Measurements from ENCODE around the gene SKA3. TPM values are rescaled to one million over a fixed set of nuclear protein-coding genes. Genes with fewer than 3 reads are reported as not detected.
"Not testable (repeated sequence)": the region's sequence is repeated elsewhere in the genome, so short reads cannot be mapped to it uniquely, and the experiment has no call there.

The SKA3 gene
- total RNA-seq = 10 to 100 TPM; 37.2 to 39.4 TPM

DNA sequence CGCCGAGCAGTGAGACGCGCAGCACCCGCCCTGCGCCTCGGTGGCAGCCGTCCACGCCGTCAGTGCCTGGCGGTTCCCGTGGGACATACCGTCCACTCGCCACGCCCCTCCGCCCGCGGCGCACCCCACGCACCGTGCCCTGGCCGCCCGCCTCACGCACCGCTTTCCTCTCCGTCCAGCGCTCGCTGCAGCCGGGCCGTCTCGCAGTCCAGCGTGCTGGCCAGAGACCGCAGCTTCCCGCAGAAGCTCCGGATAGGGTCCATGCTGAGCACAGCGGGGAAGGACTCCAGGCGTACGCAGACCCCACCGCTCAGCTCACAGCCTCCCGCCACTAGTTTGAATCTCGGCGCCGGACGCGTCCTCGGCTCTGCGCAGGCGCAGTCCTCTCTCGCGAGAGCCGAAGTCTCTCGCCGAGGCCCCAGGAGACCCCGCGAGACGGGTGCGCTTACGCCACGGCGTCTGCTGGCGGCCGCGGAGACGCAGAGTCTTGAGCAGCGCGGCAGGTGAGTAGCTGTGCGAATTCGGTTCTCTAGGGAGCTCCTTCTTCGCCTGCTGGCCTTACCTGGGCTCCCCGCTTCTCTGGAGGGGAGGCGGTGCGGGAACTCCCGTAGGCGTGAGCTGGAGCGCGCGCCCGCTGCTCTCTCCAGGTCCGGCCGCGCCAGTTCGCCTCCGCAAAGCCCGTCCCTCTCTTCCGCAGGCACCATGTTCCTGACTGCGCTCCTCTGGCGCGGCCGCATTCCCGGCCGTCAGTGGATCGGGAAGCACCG lies at the start of gene SKA3, which contains the start of gene MRPL57:
Gene SKA3 (minus strand): TSS at position 338 of the 767 bp plus-strand sequence. CDS start 75 bp downstream, at position 263.
Gene MRPL57 (plus strand): TSS at position 444 of the 767 bp plus-strand sequence. CDS start 259 bp downstream, at position 703.
- ChIA-PET CTCF (interaction anchor here (0.7 to 1.6 kb wide), 6 partner anchors 9 to 382 kb away, joined by 3 to 4 read pairs (median 3); no protein-coding TSS in a partner anchor), POLR2A (interaction anchor here (0.6 to 1.7 kb wide), 8 partner anchors 9 to 428 kb away, joined by 3 to 8 read pairs (median 4); partner anchors contain the start of genes MICU2 and XPO4)

DNA sequence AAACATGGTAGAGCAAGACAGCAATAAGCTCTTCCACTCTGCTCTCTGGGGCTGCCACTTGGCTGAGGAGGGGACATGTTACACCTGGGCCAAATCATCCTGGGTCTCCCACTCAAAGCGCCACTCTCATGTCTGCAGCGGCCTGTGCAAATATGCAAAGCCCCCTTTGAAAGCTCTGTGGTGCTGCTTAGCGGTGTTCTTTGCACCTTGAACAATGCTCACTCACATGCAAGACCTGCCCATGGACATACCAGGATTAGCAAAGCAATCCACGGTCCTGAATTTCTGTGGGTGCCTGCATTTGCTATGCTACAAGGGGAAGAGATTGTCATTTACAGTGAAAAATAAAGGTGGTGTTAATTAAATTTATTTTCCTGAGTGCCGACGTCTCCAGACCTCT lies 48.7 kb upstream of the SKA3 start:
- CTCF ChIA-PET = no interaction called here
- POLR2A ChIA-PET = no interaction called here

DNA sequence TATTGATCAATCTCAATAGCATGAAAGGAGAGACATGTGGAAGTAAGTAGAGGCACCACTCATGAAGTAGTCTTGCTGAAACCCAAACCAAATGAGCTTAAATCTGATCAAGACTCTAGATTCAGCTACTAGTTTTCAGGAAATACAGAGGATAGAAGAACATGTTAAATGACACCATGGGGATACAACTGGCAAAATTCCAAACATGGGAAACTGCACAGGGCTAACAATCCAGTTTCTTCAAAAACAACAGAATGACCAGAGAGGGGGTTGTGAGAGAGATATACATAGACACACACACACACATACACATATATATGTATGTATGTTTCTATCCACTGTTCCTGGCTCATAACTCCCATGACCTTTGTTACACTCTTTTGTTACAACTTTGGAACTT lies 44.9 kb upstream of the SKA3 start:
- POLR2A ChIA-PET = no interaction called here

DNA sequence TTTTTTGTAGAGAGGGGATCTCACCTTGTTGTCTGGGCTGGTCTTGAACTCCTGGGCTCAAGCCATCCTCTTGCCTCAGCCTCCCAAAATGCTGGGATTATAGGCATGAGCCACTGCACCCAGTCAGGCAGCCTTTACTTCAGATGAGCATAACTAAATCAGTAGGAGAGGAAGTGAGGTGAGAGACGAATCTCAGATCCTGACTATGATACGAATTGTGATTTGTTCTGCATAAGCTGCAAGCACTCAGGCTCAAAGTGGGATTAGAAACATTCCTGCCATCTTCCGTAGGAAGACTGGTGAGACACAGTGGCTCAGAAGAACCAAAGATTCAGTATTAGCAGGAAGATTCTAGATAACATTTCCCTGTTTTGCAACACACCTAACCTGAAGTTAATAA lies 43.4 kb upstream of the SKA3 start:
- POLR2A ChIA-PET = not testable (repeated sequence)
- CTCF ChIA-PET = interaction anchor here (0.7 kb wide), 2 partner anchors 249 to 991 kb away, joined by 3 read pairs; no protein-coding TSS in a partner anchor

More for the DNA sequence above, 44.9 kb upstream of the SKA3 start:
- CTCF ChIA-PET = no interaction called here

DNA sequence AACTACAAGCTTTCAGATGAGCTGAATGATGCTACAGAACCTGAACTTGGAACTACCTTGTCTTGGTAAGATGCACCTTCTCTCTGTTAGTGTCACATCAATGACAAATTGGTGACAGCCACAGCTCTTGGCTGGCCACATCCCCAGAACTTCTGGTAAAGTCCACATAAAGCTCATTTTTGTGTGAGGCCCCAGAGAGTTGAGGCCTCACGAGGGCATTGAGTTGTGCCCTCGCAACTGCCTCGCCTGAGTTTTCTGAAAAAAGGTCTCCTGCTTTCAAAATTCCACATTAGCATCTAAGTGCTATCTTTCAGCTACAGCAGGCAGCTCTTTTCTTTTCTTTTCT lies 42.7 kb upstream of the SKA3 start:
- ChIA-PET CTCF (interaction anchor here (0.7 kb wide), 2 partner anchors 249 to 990 kb away, joined by 3 read pairs; no protein-coding TSS in a partner anchor), POLR2A (interaction anchor here (0.7 to 1.2 kb wide), 2 partner anchors 42 to 217 kb away, joined by 5 to 8 read pairs; no protein-coding TSS in a partner anchor)

DNA sequence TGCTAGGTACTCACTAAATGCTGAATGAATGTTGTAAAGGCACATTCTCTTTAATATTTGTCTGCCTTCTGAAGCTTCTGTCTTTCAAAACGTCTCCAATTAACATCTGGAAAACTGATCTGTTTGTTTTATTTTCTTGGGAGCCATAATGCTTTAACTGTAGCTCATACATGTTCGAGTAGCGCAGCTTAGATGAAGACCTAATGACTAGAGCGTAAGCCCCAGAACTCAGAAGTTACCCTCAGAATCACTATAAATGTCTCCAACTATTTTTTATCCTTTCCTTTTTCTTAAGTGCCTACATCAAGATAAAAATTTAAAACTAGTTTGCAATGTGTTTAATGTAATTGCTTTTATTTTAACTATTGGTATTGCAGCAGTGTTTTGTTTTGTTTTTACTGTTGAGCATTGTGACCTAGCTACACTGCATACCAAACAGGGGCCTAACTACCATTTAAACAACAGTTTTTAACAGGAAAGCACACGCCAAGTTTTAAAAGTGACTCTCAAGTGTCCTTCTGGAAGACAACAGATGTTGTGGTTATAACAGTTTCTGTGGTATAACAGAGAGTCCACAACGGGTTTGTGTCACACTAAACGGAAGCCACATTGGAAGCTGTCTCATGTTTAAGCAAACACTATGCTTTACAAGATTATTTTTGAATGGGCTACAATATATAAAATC lies 42.1 kb upstream of the SKA3 start:
- POLR2A ChIA-PET = interaction anchor here (0.7 to 1.2 kb wide), 2 partner anchors 41 to 218 kb away, joined by 5 to 8 read pairs; no protein-coding TSS in a partner anchor
- CTCF ChIA-PET = no interaction called here

DNA sequence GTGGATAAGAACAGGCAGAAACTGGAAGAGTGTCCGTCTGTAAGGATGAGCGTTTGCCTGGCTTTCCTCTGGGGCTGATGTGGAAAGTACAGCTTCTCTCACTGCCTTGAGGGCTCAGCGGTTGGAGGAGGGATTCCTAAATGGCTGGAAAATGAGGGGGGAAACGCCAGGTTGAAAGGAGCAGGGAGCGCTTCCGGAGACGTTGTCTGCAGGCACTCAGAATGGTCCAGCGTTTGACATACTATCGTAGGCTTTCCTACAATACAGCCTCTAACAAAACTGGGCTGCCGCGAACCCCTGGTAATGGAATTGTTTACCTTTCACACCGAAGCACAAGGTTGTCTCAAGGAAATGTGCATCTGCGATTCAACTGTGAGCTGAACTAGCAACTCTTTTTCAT lies 40.0 kb upstream of the SKA3 start:
- POLR2A ChIA-PET = no interaction called here
- CTCF ChIA-PET = no interaction called here

DNA sequence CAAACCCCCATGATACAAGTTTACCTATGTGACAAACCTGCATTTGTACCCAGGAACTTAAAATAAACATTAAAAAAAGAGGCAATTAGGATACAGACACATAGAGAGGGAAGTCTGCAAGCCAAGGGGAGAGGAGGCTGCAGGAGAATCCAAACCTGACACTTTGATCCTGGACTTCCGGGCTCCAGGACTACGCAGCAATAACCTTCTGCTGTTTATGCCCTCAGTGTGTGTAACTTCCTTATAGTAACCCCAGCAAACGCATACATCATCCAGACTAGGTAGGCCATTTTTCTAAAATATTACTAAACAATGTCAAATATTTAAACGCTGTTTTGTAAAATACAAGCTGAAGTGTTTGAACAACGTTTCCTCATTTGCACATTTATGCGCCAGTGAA lies 39.1 kb upstream of the SKA3 start:
- POLR2A ChIA-PET, CTCF ChIA-PET: not testable (repeated sequence)

DNA sequence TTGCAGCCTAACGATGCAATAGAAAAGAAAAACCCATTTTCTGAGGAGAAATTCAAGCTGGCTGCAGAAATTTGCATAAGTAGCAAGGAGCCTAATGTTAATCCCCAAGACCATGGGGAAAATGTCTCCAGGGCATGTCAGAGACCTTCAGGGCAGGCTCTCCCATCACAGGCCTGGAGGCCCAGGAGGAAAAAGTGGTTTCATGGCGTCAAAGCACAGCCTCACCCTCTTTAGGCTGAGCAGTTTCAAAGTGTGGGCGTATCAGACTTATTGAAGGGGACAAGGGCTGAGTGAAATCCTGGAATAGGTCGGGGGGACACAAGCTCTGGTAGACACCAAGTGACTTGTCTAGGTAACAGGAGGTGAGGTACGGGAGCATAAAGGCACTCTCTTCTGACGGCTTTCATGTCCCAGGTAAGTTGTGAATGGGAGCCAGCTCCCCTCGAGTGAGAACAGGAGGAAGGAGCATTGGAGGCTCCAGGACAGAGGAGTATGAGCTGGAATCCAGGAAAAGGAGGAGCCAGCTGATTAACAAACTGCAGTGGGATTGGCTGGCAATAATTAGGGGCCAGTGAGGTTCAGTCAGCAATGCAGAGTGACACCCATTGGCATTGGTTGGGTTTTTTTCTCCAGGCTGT lies 35.9 kb upstream of the SKA3 start:
- ChIA-PET CTCF (no interaction called here), POLR2A (no interaction called here)

DNA sequence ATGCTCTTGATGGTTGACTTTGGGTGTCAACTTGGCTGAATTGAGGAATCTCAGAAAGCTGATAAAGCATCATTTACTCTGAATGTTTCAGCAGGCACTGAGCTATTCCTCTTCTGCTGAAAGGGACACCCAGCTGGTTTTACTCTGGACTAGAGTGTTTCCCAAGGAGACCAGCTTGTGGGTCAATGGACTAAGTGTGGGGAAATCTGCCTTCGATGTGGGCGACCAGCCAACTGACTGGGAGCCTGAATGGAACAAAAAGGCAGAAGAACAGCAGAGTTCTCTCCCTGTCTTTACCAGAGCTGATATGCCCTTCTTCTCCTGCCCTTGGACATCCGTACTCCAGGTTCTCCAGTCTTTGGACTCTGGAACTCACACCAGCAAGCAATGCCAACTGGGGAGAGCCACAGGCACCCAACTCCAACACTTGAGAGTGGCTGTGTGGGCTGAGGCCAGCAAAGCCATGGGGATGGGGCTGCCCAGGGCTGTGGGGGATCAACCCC lies 32.4 kb upstream of the SKA3 start:
- POLR2A ChIA-PET = no interaction called here
- CTCF ChIA-PET = no interaction called here

DNA sequence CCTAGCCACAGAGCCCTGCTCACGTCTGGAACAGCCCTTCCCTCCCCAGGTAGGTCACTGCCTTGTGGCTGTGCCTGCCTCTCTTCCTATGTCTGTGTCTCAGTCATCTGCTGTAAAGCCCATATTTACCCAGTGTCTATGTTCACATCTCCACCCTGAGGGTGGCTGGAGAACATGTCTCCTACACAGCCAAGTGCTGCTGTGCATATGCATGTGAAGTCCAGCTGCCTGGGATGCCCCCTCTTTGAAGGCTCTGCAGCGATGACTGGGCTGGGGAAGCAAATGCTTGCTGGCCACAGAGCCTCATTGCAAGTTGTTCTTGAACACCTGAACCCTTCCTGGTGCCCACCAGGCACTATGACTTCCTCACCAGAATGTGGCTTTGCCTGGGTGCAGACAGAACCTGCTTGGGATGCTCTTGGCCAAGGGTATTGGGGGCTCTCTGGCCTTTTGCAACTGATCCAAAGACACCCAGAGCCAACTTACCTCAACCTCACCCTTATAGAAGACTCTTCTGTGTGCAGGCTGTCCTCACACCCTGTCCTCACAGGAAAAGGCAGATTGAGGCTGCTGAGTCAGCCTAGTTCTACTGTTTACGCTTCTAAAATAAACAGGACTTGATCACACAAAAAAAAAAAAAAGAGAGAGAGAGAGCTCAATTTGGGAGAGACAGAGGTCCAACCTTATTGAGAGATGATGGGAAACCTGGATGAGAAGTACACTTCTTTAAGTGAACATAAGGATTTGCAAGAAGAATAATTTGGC lies 26.6 kb upstream of the SKA3 start:
- ChIA-PET CTCF (no interaction called here), POLR2A (no interaction called here)

DNA sequence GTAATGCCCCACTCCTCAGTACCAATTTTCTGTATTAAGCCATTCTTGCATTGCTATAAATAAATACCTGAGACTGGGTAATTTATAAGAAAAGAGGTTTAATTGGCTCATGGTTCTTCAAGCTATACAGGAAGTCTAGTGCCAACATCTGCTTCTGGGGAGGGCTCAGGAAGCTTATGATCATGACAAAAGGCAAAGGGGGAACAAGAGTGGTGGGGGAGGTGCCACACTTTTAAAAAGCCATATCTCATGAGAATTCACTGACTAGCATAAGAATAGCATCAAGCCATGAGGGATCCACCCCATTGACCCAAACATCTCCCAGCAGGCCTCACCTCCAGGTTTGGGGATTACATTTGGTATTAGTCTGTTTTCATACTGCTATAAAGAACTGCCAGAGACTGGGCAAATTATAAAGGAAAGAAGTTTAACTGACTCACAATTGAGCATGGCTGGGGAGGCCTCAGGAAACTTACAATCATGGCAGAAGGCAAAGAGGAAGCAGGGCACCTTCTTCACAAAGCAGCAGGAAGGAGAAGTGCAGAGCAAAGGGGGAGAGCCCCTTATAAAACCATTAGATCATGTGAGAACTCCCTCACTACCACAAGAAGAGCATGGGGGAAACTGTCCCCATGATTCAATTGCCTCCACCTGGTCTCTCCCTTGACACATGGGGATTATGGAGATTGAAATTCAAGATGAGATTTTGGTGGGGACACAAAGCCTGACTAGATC lies 25.3 kb upstream of the SKA3 start:
- CTCF ChIA-PET, POLR2A ChIA-PET: not testable (repeated sequence)

DNA sequence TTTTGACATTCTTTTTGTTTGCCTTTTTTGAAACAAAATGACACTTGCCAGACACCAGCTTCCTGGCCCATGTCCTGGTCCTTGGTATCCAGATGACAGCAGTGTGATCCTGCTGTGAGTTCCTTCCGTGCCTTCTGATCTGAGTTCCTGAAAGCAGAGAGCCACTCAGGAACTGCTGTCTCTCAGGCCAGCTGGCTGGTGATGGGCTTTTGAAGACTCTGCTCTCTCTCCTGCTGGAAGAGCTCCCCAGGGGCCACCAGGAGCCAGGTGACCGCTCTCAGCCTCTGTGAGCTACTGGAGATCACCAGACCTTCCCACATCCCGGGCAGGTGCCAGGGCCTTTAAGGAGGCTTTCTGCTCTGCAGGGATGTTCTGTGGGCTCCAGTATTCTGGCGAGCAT lies 22.0 kb upstream of the SKA3 start:
- POLR2A ChIA-PET, CTCF ChIA-PET: not testable (repeated sequence)

DNA sequence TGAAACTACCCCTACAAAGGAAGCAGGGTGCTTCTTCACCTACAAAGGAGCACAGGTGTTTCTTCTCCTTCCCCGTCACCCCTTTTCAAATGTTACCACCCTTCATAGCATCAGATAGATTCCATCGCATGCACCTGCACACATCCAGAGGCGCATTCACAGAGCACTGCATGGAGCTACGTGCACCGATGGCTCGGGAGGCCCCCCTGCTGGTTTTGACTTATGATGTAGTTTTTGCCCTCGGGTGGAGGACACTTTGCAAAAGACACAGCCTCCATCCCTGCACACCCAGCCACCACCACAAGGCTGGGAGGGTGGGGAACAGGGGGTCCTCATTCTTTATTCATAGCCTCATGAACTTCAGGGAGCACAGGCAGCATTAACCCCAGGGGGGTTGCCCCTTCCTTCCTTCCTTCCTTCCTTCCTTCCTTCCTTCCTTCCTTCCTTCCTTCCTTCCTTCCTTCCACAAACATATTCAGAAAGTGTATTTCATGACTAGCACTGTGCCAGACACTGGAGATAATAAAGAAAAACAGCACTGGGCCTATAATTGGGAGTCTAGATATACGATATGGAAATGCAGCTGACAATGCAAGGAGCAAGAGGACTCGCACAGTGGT lies 21.4 kb upstream of the SKA3 start:
- CTCF ChIA-PET = not testable (repeated sequence)

DNA sequence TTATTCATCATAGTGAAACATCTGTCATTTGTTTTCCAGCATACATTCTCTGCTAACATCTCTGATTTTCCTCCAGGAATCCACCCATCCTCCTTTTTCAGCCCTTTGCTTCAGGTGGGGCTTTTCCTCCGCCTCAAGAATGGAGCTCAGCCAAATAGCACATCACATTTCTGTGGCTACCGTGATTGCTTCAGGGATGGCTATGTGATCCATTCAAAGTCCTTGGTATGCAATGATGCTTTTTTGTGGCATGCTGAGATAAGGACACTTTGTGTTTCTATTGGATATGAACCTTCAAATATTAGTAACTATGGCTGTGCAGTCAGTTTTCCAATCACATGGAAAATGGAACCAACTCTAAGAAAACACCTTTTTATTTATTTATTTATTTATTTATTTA lies 18.4 kb upstream of the SKA3 start:
- POLR2A ChIA-PET = not testable (repeated sequence)
- CTCF ChIA-PET = interaction anchor here (0.7 kb wide), 1 partner anchor 310 kb away, joined by 4 read pairs; no protein-coding TSS in a partner anchor

More for the DNA sequence above, 21.4 kb upstream of the SKA3 start:
- POLR2A ChIA-PET = not testable (repeated sequence)

DNA sequence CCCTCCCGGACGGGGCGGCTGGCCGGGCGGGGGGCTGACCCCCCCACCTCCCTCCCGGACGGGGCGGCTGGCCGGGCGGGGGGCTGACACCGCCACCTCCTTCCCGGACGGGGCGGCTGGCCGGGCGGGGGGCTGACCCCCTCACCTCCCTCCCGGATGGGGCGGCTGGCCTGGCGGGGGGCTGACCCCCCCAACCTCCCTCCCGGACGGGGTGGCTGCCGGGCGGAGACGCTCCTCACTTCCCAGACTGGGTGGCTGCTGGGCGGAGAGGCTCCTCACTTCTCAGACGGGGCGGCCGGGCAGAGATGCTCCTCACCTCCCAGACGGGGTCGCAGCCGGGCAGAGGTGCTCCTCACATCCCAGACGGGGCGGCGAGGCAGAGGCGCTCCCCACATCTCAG lies 10.1 kb upstream of the SKA3 start:
- CTCF ChIA-PET, POLR2A ChIA-PET: not testable (repeated sequence)

DNA sequence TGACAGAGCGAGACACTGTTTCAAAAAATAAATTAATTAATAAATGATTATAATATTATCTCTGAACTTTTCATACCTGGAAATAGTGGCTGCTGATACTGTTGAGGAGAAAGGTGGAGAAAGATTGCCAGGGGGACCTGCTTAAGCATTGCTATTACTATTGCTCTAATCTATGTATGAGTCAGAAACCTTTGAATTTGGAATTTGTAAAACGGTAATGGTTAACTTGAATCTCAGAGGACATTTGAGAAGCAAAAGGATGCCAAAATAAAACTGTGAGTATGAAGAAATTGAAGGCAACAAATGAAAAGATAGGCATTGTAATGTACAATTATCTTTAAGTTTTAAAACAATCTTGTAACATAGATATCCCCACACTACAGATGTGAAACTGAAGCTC lies 5.3 kb upstream of the SKA3 start:
- ChIA-PET CTCF (interaction anchor here (0.7 kb wide), 1 partner anchor 57 kb away, joined by 3 read pairs; no protein-coding TSS in a partner anchor), POLR2A (no interaction called here)

DNA sequence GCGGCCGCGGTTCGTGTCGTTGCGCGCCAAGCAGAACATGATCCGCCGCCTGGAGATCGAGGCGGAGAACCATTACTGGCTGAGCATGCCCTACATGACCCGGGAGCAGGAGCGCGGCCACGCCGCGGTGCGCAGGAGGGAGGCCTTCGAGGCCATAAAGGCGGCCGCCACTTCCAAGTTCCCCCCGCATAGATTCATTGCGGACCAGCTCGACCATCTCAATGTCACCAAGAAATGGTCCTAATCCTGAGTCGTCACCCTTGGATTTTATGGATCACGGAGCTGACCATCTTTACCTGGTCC lies 581 bp upstream of the SKA3 start:
- ChIA-PET POLR2A (interaction anchor here (0.6 to 1.7 kb wide), 9 partner anchors 9 to 427 kb away, joined by 3 to 8 read pairs (median 4); partner anchors contain the start of genes MICU2 and XPO4), CTCF (interaction anchor here (1.6 kb wide), 1 partner anchor 24 kb away, joined by 4 read pairs; no protein-coding TSS in a partner anchor)

Measured in activated CD8-positive, alpha-beta memory T cell treated with anti-CD3 and anti-CD28 coated beads for 36 hours (primary cell).